NCI-H2227 treated with DMSO at 0.1 percent for 48 hours (cell line): ENCODE results near the gene MDH2.
"Not testable (repeated sequence)": the region's sequence is repeated elsewhere in the genome, so short reads cannot be mapped to it uniquely, and the experiment has no call there.

Experiments used
- DNase-seq: peaks from one replicate; lab custom pipeline; 2025; lab: John Stamatoyannopoulos, UW

MDH2 gene

DNA sequence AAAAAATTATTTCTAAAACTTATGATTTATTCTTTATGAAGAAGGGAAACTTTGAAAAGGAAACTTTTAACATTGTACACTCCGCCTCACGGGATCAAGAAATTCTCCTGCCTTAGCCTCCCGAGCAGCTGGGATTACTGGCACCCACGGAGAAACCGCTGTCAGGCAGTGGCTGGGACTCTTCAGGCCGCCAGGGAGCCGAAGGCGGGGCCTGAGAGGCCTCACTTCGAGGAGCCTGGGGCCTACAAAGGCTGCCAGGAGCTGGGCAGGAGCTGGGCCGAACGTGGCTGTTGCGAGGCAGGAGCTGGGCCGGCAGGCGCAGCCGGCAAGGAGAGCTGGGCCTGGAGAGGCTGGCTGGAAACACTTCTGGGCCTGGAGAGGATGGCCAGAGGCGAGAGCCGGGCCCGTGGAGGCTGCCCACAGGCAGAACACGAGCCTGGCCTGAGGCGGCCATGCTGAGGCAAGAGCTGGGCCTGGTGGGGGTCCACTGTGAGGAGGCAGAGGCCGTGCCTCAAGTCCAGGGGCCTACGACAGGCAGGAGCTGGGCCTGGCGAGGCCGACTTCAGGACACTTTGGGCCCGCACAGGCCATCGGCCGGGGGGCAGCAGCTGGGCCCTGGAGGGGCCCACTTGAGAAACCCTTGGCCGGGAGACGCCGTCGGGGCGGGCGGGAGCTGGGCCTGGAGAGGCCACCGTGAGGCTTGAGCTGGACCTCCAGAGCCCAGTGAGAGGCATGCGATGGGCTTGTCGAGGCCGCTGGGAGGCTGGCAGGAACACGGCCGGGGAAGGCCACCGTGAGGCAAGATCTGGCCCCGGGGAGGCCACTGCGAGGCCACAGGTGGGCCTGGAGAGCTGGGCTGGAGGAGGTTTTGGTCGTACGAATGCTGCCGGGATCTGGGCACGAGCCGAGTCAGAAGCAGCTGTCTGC lies 23.7 kb downstream of the MDH2 start:
- no peak for DNase-seq

DNA sequence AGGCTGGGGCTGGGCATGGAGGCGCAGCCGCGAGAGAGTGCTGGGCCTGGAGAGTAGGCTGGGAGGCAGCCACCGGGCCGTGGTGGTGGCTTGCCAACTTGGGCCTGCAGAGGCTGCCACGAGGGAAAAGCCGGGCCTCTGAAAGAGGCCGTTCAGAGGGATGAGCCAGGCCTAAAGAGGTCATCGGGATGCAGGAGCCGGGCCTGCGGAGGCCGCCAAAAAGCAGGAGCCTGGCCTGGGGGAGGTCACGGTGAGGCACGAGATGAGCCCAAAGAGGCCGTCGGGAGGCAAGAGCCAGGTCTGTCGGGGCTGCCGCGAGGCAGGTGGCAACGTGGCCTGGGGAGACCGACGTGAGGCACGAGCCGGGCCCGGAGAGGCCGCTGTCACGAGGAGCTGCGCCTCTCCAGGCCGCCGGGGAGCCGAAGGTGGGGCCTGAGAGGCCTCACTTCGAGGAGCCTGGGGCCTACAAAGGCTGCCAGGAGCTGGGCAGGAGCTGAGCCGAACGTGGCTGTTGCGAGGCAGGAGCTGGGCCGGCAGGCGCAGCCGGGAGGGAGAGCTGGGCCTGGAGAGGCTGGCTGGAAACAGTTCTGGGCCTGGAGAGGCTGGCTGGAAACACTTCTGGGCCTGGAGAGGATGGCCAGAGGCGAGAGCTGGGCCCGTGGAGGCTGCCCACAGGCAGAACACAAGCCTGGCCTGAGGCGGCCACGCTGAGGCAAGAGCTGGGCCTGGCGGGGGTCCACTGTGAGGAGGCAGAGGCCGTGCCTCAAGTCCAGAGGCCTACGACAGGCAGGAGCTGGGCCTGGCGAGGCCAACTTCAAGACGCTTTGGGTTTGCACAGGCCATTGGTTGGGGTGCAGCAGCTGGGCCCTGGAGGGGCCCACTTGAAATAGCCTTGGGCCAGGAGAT lies 24.6 kb downstream of the MDH2 start:
- no peak for DNase-seq

DNA sequence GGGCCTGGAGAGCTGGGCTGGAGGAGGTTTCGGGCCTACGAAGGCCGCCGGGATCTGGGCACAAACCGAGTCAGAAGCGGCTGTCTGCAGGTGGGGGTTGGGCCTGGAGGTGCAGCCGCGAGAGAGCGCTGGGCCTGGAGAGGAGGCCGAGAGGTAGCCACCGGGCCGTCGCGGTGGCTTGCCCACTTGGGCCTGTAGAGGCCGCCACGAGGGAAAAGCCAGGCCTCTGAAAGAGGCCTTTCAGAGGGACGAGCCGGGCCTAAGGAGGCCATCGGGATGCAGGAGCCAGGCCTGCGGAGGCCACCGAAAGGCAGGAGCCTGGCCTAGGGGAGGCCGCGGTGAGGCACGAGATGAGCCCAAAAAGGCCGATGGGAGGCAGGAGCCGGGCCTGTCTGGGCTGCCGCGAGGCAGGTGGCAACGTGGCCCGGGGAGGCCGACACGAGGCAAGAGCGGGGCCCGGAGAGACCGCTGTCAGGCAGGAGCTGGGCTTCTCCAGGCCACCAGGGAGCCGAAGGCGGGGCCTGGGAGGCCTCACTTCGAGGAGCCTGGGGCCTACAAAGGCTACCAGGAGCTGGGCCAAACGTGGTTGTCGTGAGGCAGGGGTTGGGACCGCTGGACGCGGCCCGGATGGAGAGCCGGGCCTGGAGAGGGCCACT lies 25.6 kb downstream of the MDH2 start:
- no peak for DNase-seq

DNA sequence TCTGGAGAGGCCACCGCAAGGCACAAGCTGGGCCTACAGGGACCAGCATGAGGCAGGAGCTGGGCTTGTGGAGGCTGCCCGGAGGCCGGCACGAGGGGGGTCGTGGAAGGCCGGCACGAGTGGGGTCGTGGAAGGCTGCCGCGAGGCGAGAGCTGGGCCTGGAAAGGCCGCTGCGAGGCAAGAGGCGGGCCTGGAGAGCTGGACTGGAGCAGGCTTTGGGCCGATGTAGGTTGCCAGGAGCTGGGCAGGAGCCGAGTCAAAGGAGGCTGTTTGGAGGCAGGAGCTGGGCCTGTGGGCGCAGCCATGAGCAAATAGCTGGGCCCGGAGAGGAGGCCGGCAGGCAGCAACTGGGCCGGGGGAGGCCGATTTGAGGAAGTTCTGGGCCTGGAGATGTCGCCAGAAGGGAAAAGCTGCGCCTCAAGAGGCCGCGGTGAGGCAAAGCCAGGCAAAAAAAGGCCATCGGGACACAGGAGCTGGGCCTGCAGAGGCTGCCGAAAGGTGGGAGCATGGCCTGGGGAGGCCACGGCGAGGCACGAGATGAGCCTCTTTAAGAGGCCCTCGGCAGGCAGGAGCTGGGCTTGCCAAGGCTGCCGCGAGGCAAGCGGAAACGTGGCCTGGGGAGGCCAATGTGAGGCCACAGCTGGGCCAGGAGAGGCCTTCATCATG lies 26.5 kb downstream of the MDH2 start:
- no peak for DNase-seq

DNA sequence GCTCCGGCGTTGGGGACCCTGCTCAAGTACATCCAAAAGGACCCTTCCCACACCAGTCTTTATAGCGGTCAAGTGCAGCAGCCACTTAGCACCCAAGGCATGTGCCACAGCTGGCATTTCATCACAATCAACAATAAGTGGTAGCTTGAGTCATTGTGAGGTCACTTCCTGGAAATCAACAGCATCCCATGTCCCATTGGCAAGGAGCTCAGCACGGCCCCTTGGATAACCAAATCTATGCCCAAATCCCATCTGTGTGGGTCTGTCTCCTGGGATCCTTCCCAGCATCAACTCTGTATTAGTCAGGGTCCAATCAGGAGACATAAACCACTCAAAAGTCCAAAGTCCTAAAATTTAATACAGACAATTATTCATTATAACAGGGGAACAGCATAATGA lies 27.1 kb downstream of the MDH2 start:
- no peak for DNase-seq

DNA sequence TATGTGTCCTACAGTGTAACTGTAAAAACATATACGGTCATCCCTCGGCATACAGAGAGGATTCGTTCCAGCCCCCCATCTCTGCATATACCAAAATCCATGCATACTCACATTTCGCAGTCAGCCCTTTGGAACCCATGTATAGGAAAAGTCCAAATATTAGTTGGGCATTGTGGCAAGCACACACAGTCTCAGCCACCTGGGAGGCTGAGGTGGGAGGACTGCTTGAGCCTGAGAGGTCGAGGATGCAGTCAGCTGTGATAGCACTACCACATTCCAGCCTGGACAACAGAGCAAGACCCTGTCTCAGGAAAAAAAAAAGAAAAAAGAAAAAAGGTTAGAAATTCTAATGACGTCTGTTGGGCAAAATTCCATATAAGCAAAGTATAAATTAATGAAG lies 29.1 kb downstream of the MDH2 start:
- no peak for DNase-seq

DNA sequence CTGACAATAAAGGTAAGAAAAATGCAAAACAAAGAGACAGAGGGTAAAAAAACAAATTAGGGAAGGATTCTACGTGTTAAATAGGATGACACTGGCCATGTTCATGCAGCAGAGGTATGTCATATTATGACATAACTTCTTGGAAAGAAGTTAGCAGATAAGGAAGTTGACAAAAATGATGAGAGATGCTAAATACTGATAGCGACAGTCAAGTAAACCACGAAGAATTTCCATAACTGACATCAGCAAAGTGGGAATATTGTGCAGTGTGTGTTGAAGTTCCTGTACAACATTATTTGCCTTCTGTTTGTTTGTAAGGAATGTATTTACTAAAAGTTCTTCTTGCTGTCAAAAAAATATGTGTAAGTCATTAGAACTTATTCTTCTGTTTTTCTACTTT lies 29.5 kb downstream of the MDH2 start:
- no peak for DNase-seq

DNA sequence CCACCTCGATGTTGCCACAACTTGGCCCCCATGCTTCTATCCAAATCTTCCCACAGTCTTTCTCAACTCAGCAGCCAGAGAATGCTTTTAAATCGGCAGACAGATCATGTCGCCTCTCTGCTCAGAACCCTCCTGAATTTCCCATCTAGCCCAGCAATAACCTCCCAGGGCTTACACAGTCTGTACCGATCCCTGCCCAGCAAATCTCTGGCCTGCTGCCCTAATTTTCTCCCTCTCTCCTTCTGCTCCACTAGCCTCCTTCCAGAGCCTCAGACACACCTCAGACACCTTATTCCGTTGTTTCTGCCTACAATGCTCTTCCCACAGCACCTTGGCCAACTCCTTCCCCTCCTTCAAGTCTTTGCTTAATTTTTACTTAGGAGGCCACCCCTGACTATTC lies 32.3 kb downstream of the MDH2 start:
- DNase-seq = no peak

DNA sequence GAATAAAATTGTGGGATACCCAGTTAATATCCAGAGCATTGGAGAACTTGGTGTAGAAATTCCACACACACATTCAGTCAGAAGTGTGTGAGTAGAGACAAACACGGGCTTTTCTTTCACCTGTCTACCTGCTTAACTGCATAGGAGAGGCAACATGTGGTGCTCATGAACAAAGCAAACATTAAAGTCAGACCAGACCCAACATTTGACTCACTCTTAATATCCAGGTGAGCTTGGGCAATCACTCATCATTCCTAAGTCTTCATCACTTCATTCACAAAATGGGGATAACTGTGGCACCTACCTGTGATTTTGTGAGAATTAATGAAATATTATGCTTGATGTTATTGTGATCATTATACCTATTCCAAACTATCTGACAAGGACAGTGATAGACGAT lies 36.2 kb downstream of the MDH2 start:
- not testable (repeated sequence) for DNase-seq

DNA sequence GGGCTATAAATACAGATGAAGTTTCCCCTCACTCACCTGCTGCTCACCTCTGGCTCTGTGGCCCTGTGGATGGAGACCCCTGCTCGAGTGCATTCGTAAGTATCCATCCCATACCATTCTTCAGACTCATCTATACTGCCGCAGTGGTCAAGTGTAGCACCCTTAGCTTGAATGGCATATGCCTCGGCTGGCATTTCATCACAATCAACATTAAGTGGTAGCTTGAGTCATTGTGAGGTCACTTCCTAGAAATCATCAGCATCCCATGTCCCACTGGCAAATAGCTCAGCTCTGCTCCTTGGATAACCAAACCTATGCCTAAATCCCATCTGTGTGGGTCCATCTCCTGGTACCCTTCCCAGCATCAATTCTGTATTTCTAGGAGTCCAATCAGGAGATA lies 38.2 kb downstream of the MDH2 start:
- DNase-seq = no peak

DNA sequence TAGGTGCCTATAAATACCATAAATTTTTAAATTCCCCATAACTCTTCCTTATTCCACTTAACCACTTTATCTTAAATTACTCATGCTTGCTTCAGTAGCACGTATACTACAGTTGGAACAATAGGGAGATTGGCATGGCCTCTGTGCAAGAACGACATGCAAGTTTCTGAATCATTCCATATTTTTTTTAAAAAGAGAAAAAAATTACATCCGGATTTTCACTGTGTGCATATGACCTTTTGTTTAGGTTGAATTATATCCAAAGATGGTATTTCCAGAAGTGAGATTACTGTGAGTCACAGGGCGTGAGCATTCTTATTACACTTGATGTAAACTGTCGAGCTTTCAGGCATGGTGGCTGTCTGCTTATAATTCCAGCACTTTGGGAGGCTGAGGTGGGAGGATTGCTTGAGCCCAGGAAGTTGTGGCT lies 39.5 kb downstream of the MDH2 start:
- DNase-seq = not testable (repeated sequence)

DNA sequence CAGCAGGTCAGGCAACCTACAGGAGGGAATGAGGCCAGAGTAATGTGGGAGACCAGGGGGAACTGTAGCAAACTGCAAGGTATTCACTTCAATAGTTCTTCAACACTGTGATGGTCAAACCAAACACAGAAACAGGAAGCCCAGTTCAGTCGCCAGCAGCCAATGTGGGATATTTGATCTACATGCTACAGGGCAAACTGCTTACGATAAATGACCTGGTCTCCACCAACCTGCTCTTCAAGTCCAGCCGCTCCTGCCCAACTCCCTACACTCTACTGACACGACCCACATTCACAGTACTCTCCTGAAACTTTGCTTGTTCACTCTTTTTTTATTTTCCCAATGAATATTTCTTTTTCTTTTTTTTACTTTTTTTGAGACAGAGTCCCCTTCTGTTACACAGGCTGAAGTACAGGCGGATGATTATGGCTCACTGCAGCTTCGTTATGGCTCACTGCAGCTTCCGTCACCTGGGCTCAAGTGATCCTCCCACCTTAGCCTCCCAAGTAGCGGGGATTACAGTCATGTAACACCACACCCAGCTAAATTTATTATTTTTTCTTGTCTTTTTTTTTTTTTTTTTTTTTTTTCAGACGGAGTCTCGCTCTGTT lies 42.1 kb downstream of the MDH2 start:
- no peak for DNase-seq

DNA sequence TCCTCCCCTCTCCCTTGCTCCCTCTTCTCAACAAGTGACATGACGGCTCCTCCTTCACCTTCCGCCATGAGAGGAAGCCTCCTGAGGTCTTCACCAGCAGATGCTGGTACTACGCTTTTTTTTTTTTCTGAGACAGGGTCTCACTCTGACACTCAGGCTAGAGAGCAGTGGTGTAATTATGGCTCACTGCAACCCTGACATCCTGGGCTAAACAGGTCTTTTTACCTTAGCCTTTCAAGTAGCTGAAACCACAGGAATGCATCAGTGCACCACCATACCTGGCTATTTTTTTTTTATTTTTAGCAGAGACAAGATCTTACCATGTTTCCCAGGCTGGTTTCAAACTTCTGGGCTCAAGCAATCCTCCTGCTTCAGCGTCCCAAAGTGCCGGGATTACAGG lies 43.6 kb downstream of the MDH2 start:
- DNase-seq = no peak

DNA sequence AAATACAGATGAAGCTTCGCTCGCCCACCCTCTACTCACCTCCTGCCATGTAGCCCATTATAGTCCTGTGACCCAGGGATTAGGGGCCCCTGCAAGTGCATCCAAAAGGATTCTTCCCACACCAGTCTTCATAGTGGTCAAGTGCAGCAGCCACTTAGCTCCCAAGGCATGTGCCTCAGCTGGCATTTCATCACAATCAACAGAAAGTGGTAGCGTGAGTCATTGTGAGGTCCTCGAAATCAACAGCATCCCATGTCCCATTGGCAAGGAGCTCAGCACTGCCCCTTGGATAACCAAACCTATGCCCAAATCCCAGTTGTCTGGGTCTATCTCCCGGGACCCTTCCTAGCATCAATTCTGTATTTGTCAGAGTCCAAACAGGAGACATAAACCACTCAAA lies 45.6 kb downstream of the MDH2 start:
- not testable (repeated sequence) for DNase-seq

DNA sequence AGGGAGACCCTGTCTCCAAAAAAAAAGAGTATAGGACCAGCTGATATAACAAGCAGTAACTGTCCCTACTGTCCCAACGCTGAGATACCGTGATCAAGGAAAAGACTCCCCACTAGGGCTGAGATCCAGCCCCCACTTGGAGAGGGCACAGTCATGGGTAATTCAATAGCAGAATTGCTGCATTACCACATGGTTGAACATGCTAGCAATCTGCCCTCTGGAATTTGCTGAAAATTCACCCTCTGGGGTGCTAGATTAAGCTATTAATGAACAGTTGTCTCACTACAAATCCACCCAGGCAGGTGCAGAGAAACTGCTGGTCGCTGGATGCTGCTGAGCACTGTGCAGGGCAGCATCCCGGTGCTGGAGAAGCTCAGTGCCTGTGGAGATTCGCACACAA lies 46.4 kb downstream of the MDH2 start:
- DNase-seq = not testable (repeated sequence)

DNA sequence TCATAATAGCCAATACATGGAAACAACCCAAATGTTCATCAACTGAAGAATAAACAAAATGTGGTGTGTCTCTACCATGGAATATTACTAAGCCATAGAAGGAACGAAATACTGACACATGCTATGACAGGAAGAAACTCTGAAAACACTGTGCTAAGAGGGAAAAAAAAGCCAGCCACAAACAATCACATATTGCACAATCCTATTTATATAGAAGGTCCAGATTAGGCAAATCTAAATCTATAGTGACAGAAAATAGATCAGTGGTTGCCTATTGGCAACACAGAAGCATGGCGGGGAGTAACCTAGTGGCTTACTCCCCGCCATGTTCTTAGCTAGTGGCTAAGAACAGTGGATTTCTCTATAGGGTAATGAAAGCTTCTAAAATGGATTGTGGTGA lies 48.0 kb downstream of the MDH2 start:
- no peak for DNase-seq

DNA sequence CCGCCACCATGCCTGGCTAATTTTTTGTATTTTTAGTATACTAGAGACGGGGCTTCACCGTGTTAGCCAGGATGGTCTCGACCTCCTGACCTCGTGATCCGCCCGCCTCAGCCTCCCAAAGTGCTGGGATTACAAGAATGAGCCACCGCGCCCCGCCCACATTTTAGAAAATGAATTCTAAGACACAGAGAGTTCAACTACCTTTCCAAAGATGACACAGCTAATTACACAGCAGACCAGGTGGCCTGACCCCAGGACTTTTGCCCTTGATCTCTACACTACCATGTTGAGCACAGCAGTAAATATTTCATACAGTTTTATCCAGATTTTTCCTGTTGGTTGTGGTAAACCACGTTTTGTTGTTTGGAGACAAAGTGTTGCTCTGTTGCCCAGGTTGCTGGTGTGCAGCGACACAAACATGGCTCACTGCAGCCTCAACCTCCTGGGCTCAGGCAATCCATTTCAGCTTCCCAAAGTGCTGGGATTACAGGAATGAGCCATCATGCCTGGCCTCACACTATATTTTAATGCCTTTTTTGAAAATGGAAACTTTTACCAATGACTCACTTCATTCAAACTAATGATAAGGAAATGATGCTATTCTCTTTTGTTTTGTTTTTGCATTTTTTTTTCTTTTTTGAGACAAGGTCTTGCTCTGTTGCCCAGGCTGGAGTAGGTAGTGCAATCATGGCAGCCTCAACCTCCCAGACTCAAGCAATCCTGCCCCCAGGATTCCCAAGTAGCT lies 54.0 kb downstream of the MDH2 start:
- not testable (repeated sequence) for DNase-seq

DNA sequence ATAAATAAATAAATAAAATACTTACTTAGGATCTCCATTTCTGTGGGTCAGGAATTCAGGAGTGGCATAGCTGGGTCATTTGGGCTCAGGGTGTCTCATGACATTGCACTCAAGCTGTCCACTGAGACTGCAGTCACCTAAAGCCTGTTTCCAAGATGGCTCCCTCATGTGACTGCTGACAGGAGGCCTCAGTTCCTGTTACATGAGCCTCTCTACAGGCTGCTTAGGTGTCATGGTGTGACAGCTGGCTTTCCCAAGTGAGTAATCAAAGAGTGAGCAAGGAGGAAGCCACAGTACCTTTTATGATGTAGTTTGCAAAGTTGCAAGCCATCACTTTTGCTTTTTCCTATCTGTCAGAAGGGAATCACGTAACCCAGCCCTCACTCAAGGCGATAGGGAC lies 55.9 kb downstream of the MDH2 start:
- not testable (repeated sequence) for DNase-seq

DNA sequence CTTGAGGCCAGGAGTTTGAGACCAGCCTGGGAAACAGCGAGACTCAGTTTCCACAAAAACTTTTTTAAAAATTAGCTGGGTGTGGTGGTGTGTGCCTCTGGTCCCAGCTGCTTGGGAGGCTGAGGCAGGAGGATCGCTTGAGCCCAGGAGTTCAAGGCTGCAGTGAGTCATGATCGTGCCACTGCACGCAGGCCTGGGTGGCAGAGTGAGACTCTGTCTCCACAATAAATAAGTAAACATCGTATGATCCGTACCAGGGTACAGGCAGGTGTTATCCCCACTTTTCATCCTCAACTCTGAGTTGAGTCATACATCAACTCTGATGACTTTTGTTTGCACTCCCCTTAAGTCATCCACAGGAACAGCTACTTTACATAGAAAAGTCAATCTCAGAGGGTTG lies 58.2 kb downstream of the MDH2 start:
- DNase-seq = not testable (repeated sequence)

DNA sequence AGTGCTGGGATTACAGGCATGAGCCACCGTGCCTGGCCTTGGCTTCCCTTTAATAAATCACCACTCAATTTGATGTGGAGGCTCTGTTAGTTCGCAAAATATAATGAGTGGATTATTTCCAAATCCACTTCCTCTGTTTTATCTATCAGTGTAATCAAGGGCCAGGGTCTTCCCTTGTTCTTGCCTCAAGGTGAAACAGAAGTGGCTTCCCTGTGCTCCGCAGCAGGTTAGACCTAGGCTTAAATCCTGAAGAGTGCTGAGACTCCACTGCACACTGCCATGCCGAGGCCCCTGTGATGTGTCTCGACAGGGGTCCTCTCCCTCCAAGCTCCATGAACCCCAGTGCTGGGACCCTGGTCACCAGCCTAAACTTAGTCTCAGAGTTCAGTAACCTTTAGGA lies 59.0 kb downstream of the MDH2 start:
- DNase-seq = no peak
